Vagina (tissue), 2 donors: Measurements from ENCODE around the gene SORCS2. TPM values are rescaled to one million over a fixed set of nuclear protein-coding genes. Genes with fewer than 3 reads are reported as not detected.
"Not testable (repeated sequence)": the region's sequence is repeated elsewhere in the genome, so short reads cannot be mapped to it uniquely, and the experiment has no call there.

Experiments
- DNase-seq, 2 donors: peaks; one replicate each; pipeline ENCODE4 v3.0.0-alpha.2; 2017; ENCODE audit errors: extremely low spot score in 2 of 2
- H3K27ac ChIP-seq: fragments of 200-600 bp; sonication (generic); one replicate; pipeline ENCODE4 v1.5.1; 2019
- H3K27me3 ChIP-seq: fragments of 200-600 bp; sonication (generic); one replicate; pipeline ENCODE4 v1.5.1; 2019
- H3K36me3 ChIP-seq, 2 donors: fragments of 200-600 bp; sonication (generic); one replicate each; pipeline ENCODE4 v1.5.1; 2017 to 2019
- H3K4me1 ChIP-seq: fragments of 200-600 bp; sonication (generic); one replicate; pipeline ENCODE4 v1.5.1; 2019
- H3K4me3 ChIP-seq, 2 donors: fragments of 200-600 bp; sonication (generic); 1 replicate in 1 of 2; 2 replicates in 1 of 2; pipeline ENCODE4 v1.5.1; 2016 to 2019
- H3K9me3 ChIP-seq: fragments of 200-600 bp; sonication (generic); one replicate; pipeline ENCODE4 v1.5.1; 2019
- POLR2A ChIP-seq, 2 donors: fragments of 450-650 bp; IDR thresholded peaks; one replicate each; pipeline ENCODE4 v1.6.1; 2017; ENCODE audit warnings: antibody characterized with exemption in 2 of 2, mild to moderate bottlenecking in 2 of 2, moderate library complexity in 2 of 2
- POLR2AphosphoS5 ChIP-seq, 2 donors: sonication (generic); formaldehyde crosslinking; IDR thresholded peaks; one replicate each; pipeline ENCODE4 v1.9.0; 2017; ENCODE audit warnings: antibody characterized with exemption in 2 of 2, mild to moderate bottlenecking in 2 of 2, low read depth in 1 of 2; ENCODE audit not compliant: insufficient read depth in 1 of 2
- intact Hi-C: fragments of 100-400 bp; cut with DNase I; formaldehyde crosslinking; loops from one replicate; pipeline ENCODE4 v1.15.1; 2023
- total RNA-seq: library from RNA; depleted of rRNA; stranded (reverse); fragments of >200 nt; gene quantifications from one replicate; pipeline ENCODE4 v1.2.3, GENCODE V29; 2016
- TF ChIP-seq, protein P1 (sequence below), 3 experiments: fragments of 450-650 bp in 2 of 3; fragments of 200-600 bp in 1 of 3; sonication (generic) in 1 of 3; IDR thresholded peaks; one replicate each; pipeline ENCODE4 v1.5.1; 2017 to 2019; ENCODE audit warnings: antibody characterized with exemption in 3 of 3, mild to moderate bottlenecking in 2 of 3, moderate library complexity in 2 of 3

Gene SORCS2
- total RNA-seq, 1 donor from 2014 or later = 5.4 TPM

- no peak for DNase-seq
- intact Hi-C loops = no loop called here
- Histone ChIP-seq H3K4me3 (no peak overlapping the region), H3K27ac (no peak overlapping the region), H3K27me3 (peaks cover 3% of the 10 kb centered on the region), H3K4me1 (peaks cover 5% of the 10 kb centered on the region), H3K36me3 (no peaks in the 10 kb centered on the region), H3K9me3 (no peaks in the 10 kb centered on the region)
- TF ChIP-seq, protein P1, sequence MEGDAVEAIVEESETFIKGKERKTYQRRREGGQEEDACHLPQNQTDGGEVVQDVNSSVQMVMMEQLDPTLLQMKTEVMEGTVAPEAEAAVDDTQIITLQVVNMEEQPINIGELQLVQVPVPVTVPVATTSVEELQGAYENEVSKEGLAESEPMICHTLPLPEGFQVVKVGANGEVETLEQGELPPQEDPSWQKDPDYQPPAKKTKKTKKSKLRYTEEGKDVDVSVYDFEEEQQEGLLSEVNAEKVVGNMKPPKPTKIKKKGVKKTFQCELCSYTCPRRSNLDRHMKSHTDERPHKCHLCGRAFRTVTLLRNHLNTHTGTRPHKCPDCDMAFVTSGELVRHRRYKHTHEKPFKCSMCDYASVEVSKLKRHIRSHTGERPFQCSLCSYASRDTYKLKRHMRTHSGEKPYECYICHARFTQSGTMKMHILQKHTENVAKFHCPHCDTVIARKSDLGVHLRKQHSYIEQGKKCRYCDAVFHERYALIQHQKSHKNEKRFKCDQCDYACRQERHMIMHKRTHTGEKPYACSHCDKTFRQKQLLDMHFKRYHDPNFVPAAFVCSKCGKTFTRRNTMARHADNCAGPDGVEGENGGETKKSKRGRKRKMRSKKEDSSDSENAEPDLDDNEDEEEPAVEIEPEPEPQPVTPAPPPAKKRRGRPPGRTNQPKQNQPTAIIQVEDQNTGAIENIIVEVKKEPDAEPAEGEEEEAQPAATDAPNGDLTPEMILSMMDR (IDR thresholded peaks at IDR 0.05) = no peak
- TF ChIP-seq POLR2A (IDR thresholded peaks at IDR 0.05) (no peak), POLR2AphosphoS5 (IDR thresholded peaks at IDR 0.05; ENCODE audit: insufficient read depth in 1 of 2, low read depth in 1 of 2) (no peak)
Measured at GRCh38 chr4:7596918-7597606, 404.7 kb downstream of the SORCS2 start.

DNA sequence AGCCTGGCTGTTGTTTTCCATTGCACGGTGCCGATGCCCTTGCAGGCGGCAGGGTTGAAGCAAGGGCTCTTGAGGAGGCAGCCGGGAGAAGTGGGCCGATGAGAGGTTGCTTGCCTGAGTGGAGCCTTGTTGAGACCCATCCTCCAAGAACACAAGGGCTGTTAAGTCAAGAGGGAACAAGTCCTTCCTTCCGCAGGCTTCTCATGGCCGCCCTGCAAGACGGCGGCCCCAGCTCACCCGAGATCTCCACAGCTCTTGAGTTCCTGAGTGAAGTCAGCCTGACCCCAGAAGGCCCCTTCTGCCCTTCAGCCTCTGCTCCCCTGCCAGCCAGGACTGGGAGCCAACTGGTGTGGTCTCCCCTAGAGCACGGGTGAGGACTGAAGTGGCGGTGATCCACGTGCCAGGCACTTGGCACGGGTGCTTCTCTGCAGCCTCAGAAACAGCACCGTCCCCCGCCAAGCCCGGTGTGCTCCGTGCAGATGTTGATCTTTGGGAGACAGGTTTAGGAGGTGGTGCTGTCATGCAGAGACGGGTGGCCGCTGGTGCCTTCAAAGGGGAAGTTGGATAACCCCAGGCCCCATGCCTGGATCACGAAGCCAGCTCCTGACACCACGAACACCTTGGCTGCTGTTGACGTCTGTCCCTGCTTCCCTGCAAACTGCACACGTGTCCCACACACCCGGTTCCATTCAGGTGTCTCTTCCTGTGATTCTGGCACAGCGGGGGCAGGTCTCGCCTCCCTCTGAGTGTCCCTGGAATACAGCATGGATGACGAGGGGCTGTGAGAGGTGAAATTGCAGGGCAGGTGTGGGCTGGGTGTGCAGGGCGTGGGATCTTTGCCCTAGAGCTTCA, 406.8 kb downstream of the SORCS2 start:
- no peak overlapping the region for H3K27ac ChIP-seq
- peaks cover 5% of the 10 kb centered on the region for H3K4me1 ChIP-seq
- no peak for TF ChIP-seq POLR2A (IDR thresholded peaks at IDR 0.05)
- TF ChIP-seq, protein P1 (IDR thresholded peaks at IDR 0.05) = no peak
- TF ChIP-seq POLR2AphosphoS5 (IDR thresholded peaks at IDR 0.05; ENCODE audit: insufficient read depth in 1 of 2, low read depth in 1 of 2) = no peak
- intact Hi-C loops = no loop called here
- no peaks in the 10 kb centered on the region for H3K36me3 ChIP-seq
- no peaks in the 10 kb centered on the region for H3K9me3 ChIP-seq
- no peak for DNase-seq
- H3K27me3 ChIP-seq = peaks cover 3% of the 10 kb centered on the region
- no peak overlapping the region for H3K4me3 ChIP-seq

- no peak for DNase-seq
Measured at GRCh38 chr4:7600247-7600646, 407.9 kb downstream of the SORCS2 start.

DNA sequence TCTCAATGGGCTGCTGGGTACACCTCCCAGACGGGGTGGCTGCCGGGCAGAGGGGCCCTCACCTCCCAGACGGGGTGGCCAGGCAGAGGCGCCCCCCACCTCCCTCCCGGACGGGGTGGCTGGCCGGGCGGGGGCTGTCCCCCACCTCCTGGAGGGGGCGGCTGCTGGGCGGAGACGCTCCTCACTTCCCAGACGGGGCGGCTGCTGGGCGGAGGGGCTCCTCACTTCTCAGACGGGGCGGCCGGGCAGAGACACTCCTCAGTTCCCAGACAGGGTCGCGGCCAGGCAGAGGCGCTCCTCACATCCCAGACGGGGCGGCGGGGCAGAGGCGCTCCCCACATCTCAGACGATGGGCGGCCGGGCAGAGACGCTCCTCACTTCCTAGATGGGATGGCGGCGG, 409.8 kb downstream of the SORCS2 start:
- H3K9me3 ChIP-seq, intact Hi-C loops, H3K27ac ChIP-seq, H3K4me3 ChIP-seq, H3K27me3 ChIP-seq, DNase-seq, H3K4me1 ChIP-seq, H3K36me3 ChIP-seq: not testable (repeated sequence)

More at GRCh38 chr4:7600247-7600646, 407.9 kb downstream of the SORCS2 start:
- peaks cover 5% of the 10 kb centered on the region for H3K4me1 ChIP-seq
- no peak overlapping the region for H3K27ac ChIP-seq
- H3K4me3 ChIP-seq = no peak overlapping the region
- H3K9me3 ChIP-seq = no peaks in the 10 kb centered on the region
- peaks cover 3% of the 10 kb centered on the region for H3K27me3 ChIP-seq
- H3K36me3 ChIP-seq = no peaks in the 10 kb centered on the region
- no peak for TF ChIP-seq POLR2AphosphoS5 (IDR thresholded peaks at IDR 0.05; ENCODE audit: insufficient read depth in 1 of 2, low read depth in 1 of 2)
- TF ChIP-seq POLR2A (IDR thresholded peaks at IDR 0.05) = no peak
- TF ChIP-seq, protein P1 (IDR thresholded peaks at IDR 0.05) = no peak
- intact Hi-C loops = no loop called here

DNA sequence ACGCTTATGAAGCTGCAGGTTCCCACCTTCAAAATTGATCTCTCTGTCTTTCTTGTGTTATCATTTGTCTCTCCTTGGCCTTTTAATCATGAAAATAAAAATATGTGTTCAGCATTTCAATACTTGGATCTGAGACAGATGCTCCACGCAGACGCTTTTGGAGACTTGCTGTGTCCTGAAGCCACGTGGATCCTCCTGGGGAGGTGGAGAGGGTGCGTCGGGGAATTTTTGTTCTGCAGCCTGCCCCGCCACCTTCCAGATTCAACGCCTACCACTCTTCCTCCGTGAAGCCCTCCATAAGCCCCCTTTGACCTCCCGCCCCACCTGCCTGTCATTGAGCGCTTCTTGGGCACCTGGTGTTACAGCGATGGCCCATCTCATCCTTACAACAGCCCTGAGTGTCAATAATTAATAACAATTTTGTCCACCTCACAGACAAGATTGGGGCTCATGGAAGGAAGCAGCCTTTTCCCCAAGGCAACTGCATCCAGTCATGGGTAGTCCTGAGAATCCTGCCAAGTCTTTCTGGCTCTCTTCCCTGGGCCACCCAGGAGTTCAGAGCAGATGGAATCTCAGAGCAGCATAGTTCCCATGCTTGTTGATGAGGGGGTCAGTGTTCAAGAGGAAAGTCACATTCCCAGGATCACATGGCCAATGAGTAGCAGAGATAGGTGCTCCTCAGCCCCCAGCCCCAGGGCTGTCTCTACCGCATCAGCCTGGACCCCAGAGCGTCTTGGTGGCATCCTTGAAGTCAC, 415.0 kb downstream of the SORCS2 start:
- TF ChIP-seq POLR2AphosphoS5 (IDR thresholded peaks at IDR 0.05; ENCODE audit: insufficient read depth in 1 of 2, low read depth in 1 of 2) = no peak
- no peak for TF ChIP-seq POLR2A (IDR thresholded peaks at IDR 0.05)
- TF ChIP-seq, protein P1 (IDR thresholded peaks at IDR 0.05) = no peak
- no peak overlapping the region for H3K27ac ChIP-seq
- DNase-seq = no peak
- no peaks in the 10 kb centered on the region for H3K36me3 ChIP-seq
- H3K4me3 ChIP-seq = no peak overlapping the region
- intact Hi-C loops = no loop called here
- H3K4me1 ChIP-seq = no peaks in the 10 kb centered on the region
- H3K27me3 ChIP-seq = no peaks in the 10 kb centered on the region
- no peaks in the 10 kb centered on the region for H3K9me3 ChIP-seq
